ENCODE data around the gene LYST.

GRCh38 chr1:235642011-235642942, 224.4 kb downstream of the LYST start:
- TF ChIP-seq CTCF (conservative IDR thresholded peaks at IDR 0.05; ENCODE audit: low read length) (no peak), EZH2phosphoT487 (IDR thresholded peaks at IDR 0.05; ENCODE audit: borderline replicate concordance, low read depth, low read length) (no peak)

Data from OCI-LY7 (cell line).